Subcutaneous abdominal adipose tissue (tissue), 5 donors: ENCODE results near the gene SIVA1.
A peak's percentile ranks its signal among the peaks of the same experiment; 100 is the strongest.

Source experiments
- H3K27ac ChIP-seq: one replicate; pipeline ENCODE4 v1.7.0; 2013; ENCODE audit warnings: low read depth, mild to moderate bottlenecking, inconsistent platforms, low read length, moderate library complexity
- H3K27me3 ChIP-seq, 5 donors: one replicate each; pipeline ENCODE4 v1.7.0; 2013; ENCODE audit warnings: low read length in 5 of 5, inconsistent platforms in 1 of 5; ENCODE audit not compliant: control insufficient read depth in 5 of 5, insufficient read depth in 4 of 5
- H3K36me3 ChIP-seq, 5 donors: one replicate each; pipeline ENCODE4 v1.7.0; 2013; ENCODE audit warnings: low read length in 5 of 5; ENCODE audit not compliant: control insufficient read depth in 5 of 5, insufficient read depth in 5 of 5
- H3K4me1 ChIP-seq, 5 donors: one replicate each; pipeline ENCODE4 v1.7.0; 2013; ENCODE audit warnings: low read length in 5 of 5, mild to moderate bottlenecking in 3 of 5, moderate library complexity in 1 of 5; ENCODE audit not compliant: control insufficient read depth in 5 of 5, insufficient read depth in 5 of 5
- H3K4me3 ChIP-seq, 5 donors: one replicate each; pipeline ENCODE4 v1.7.0; 2013; ENCODE audit warnings: low read length in 5 of 5, low read depth in 1 of 5
- H3K9ac ChIP-seq, 5 donors: one replicate each; pipeline ENCODE4 v1.7.0; 2013; ENCODE audit warnings: low read length in 5 of 5, mild to moderate bottlenecking in 4 of 5, moderate library complexity in 3 of 5
- H3K9me3 ChIP-seq, 5 donors: one replicate each; pipeline ENCODE4 v1.7.0; 2013; ENCODE audit warnings: low read length in 5 of 5; ENCODE audit not compliant: control insufficient read depth in 5 of 5
- donor health status: healthy.
- donor health status: healthy.
- donor health status: healthy.
- donor health status: healthy.
- donor health status: healthy.

The SIVA1 gene

DNA sequence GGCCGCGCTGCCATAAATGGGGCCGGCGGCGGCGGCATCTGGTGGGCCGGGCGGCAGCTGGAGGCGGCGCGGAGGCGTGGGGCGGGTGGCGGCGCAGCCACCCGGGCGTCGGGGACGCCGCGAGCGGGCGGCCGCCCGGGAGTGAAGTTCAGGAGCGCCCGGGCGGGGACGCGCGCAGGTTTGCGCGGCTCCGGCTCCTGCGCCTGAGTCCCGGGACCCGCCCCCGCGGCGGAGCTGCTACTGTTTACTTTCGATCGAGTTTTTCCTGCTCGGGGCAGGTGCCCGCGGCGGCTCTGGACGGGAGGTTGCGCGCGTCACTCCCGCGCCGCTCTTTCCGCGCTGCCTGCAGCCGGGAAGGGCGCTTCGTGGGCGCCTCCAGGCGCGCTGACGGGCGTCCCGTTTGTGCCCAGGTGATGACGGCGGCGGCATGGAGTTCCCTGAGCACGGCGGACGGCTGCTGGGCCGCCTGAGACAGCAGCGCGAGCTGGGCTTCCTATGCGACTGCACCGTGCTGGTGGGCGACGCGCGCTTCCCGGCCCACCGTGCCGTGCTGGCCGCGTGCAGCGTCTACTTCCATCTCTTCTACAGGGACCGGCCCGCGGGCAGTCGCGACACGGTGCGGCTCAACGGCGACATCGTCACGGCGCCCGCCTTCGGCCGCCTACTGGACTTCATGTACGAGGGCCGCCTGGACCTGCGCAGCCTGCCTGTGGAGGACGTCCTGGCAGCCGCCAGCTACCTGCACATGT is 48.0 kb downstream of the SIVA1 start, which contains the start of gene ZBTB42:
ZBTB42 (plus strand) TSS at position 331 of the 749 bp plus-strand sequence; CDS start at position 428, 97 bp downstream.
- Histone ChIP-seq H3K4me1 (peaks cover 16 to 69% (median 58%) of the 10 kb centered on the region in 5 donors), H3K27me3 (no peaks in the 10 kb centered on the region), H3K4me3 (peak within 1 kb of the TSS; percentile 40 to 78 (median 75)), H3K9me3 (no peaks in the 10 kb centered on the region), H3K9ac (peak within 1 kb of the TSS; percentile 56 to 92 (median 84)), H3K36me3 (no peaks in the 10 kb centered on the region), H3K27ac (peak within 1 kb of the TSS; percentile 97)

DNA sequence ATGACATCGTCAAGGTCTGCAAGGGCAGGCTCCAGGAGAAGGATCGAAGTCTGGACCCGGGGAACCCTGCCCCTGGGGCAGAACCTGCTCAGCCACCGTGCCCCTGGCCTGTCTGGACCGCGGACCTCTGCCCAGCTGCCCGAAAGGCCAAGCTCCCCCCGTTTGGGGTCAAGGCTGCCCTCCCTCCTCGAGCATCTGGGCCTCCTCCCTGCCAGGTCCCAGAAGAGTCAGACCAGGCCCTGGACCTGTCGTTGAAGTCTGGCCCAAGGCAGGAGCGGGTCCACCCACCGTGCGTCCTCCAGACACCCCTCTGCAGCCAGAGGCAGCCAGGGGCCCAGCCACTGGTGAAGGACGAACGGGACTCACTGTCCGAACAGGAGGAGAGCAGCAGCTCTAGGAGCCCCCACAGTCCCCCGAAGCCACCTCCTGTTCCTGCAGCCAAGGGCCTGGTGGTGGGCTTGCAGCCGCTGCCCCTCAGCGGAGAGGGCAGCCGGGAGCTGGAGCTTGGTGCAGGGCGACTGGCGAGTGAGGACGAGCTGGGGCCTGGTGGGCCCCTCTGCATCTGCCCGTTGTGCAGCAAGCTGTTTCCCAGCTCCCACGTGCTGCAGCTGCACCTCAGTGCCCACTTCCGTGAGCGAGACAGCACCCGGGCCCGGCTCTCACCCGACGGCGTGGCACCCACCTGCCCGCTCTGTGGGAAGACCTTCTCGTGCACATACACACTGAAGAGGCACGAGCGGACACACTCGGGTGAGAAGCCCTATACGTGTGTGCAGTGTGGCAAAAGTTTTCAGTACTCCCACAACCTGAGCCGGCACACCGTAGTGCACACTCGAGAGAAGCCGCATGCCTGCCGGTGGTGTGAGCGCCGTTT is 48.8 kb downstream of the SIVA1 start:
- H3K9me3 ChIP-seq, result no peaks in the 10 kb centered on the region
- peak overlapping the region in 3 of 5 donors; percentile 56 to 71 (median 60) for H3K9ac ChIP-seq
- H3K36me3 ChIP-seq, result no peaks in the 10 kb centered on the region
- H3K4me3 ChIP-seq, result peak overlapping the region in 4 of 5 donors; percentile 70 to 78 (median 76)
- no peak overlapping the region for H3K27ac ChIP-seq
- H3K27me3 ChIP-seq, result no peaks in the 10 kb centered on the region
- peaks cover 16 to 61% (median 51%) of the 10 kb centered on the region in 5 donors for H3K4me1 ChIP-seq

DNA sequence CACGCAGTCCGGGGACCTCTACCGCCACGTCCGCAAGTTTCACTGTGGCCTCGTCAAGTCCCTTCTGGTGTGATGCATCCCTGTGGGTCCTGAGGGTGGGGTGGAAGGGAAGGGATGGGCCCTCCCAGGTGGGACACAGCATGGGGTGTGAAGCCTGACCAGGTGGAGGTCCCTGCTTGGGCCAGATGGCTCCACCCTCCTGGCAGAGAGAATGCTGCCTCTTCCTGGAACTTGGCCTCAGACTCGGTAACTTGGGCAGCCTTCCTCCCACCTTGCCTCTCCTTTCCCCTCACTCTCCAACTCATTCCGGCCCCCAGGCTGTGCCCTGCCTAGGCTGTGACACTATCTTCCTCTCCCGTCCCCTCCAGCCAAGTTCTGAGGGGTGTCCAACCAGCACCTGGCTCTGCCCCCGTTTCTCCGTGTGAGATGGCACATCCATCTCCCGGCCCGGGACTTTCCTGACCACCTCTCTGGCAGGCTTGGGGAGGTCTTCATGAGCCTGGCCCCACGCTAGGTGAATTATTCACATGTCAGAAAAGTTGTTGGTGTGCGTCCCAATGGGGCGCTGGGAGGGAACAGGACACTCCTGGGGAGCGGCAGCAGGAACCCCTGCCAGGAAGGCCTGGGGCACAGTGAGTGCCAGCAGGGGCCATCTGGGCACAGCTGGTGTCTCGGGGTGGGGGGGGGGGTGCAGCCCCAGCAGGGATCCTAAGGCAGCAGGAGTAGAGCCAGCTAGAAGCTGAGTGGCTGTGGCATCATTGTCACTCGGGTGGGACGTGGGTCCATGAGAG is 49.6 kb downstream of the SIVA1 start:
- H3K9ac ChIP-seq, result peak overlapping the region in 1 of 5 donors; percentile 7

DNA sequence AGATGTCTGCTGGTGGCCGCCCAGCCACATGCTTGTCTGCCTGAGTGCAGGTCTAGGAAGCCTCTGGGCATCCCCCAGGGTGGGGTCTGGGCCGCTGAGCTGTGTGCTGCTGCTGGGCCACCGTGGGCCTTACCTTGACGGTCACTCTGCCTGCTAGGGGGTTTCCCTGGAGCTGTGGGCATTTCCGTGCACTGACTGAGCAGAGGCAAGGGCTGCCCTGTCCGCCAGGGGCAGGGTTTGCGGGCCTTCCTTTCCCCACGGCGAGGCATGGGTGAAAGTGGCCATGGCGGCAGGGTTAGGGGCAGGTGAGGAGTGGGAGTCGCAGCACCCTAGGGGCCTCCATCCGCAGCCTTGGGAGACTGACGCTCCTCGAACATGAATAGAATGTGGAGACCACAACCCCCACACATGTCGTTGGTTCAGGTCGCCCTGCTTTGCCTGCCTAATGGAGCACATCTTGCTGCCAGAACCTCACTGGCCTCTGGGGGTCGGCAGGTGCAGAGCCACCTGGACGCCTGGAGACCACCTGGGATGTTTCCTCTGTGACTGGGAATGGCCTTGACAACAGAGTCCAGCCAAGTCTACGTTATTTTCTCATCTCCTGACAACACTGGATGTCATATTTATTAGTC is 50.4 kb downstream of the SIVA1 start:
- H3K9ac ChIP-seq, result peak overlapping the region in 1 of 5 donors; percentile 7
- no peaks in the 10 kb centered on the region for H3K9me3 ChIP-seq
- peaks cover 12 to 47% (median 36%) of the 10 kb centered on the region in 5 donors for H3K4me1 ChIP-seq
- H3K27me3 ChIP-seq, result no peaks in the 10 kb centered on the region
- H3K27ac ChIP-seq, result no peak overlapping the region
- H3K36me3 ChIP-seq, result no peaks in the 10 kb centered on the region
- H3K4me3 ChIP-seq, result no peak overlapping the region

More for the DNA sequence above, 49.6 kb downstream of the SIVA1 start:
- Histone ChIP-seq H3K36me3 (no peaks in the 10 kb centered on the region), H3K27me3 (no peaks in the 10 kb centered on the region), H3K4me1 (peaks cover 16 to 55% (median 44%) of the 10 kb centered on the region in 5 donors), H3K4me3 (no peak overlapping the region), H3K9me3 (no peaks in the 10 kb centered on the region), H3K27ac (no peak overlapping the region)

DNA sequence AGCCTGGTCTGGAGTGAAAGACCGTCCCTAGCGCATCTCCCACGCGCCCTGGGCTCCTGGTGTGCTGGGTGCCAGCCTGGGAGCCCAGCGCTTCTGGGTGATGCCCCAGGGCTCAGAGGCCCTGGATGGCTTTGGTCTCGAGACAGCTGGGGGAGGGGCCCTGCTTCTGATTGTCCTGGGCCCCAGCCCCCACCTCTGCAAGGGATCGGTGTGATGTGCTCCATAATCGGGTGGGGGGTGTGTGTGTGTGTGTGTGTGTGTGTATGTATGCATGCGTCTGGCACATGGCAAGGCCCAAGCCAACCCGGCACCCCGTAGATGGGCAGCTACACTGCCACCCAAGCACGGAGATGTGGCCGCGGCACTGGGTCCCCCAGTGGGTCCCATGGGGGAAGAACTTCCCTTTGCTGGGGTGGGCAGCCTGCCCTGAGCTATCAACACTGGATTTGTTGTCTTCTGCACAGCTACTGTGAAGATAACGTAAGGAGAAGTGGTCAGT is 51.0 kb downstream of the SIVA1 start:
- Histone ChIP-seq H3K27me3 (no peaks in the 10 kb centered on the region), H3K4me3 (no peak overlapping the region), H3K9ac (no peak overlapping the region), H3K9me3 (no peaks in the 10 kb centered on the region), H3K4me1 (peaks cover 11 to 41% (median 30%) of the 10 kb centered on the region in 5 donors), H3K36me3 (no peaks in the 10 kb centered on the region), H3K27ac (no peak overlapping the region)

DNA sequence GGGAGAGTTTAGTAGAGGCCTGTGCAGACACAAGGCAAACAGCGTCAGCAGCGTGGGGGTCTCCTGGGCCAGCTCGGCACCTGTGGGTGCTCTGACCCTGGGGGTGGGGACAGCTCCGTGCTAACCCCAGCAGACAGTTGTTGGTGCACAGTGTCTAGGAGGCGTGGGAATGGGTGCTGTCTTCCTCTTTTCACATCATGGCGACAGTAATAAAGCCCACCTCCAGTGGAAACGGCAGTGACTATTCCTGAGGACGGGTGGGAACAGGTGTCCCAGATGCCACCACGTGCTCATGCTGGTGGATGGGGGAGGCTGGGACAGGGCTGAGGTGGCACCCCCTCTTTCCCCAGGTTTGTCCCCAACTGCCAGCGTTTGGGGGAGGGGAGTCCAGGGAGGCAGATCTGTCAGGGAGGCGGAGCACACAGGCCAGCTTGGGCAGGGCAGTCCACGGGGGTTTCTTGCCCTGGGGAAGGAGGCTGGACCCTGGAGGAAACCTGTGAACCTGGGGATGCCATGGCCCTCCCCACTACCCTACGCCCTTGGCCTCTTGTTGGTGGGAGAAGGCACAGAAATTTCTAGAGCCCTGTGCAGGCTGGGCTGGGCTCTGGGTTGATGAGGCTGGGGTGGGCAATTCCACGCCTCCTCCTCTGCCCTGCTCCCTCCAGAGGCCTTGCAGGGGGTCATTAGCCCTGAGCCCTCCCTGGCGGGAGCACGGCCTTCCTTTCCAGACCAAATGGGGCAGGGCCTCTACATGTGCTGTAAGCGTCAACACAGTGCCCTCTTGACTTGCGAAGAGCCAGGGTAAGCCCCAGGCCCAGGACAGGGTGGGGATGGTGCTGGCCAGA is 51.8 kb downstream of the SIVA1 start:
- Histone ChIP-seq H3K4me3 (no peak overlapping the region), H3K27me3 (no peaks in the 10 kb centered on the region), H3K27ac (no peak overlapping the region), H3K9me3 (no peaks in the 10 kb centered on the region), H3K4me1 (peaks cover 6 to 33% (median 22%) of the 10 kb centered on the region in 5 donors), H3K36me3 (no peaks in the 10 kb centered on the region), H3K9ac (no peak overlapping the region)

DNA sequence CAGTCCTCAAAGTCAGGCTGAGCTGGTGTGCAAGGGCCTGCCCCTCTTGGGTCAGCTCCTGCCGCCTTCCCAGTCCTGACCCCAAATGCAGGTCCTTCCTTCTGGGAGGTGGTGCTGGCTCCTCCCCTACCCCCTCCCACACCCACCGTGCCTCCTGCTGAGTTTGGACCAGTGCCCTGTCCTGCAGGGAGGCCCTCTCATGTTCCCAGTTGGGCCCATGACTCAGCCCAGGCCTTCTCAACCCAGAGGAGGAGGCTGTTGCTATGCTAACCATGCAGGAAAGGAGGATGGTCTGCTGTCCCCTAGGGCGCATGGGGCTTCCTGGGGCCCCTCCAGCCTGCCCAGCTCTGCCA is 52.4 kb downstream of the SIVA1 start:
- Histone ChIP-seq H3K27ac (no peak overlapping the region), H3K27me3 (no peaks in the 10 kb centered on the region), H3K9me3 (no peaks in the 10 kb centered on the region), H3K4me1 (peaks cover 6 to 30% (median 19%) of the 10 kb centered on the region in 5 donors), H3K4me3 (no peak overlapping the region), H3K9ac (no peak overlapping the region), H3K36me3 (no peaks in the 10 kb centered on the region)

DNA sequence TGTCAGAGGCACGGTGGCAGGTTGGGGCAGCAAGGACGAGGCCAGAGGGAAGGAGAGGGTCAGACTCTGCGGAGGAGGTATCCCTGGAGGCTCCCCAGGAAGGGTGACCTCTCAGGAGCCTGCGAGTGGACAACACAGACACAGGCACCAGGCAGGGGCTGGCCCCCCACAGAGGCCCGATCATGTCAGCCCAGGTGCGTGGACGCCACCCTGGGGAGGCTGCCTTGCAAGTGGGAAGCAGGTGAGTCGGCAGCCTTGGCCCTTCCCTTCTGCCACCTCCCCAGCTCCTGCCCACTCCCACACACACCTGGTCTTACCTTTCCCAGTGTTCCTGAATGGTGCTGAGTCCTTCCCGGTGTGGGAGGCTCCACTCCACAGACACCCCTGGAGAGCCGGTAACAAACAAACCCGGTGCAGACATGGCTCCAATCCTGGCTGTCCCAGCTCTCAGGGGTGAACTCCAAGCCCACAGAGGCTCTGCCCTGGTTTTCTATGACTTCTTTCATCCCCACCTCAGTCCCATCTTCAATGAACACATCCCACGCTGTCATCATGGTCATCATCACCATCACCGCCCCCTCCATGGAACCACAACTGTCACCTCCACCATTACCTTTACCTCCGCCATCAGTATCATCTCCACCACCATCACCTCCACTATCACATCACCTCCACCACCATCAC is 53.1 kb downstream of the SIVA1 start:
- Histone ChIP-seq H3K9ac (no peak overlapping the region), H3K4me1 (peaks cover 6 to 27% (median 16%) of the 10 kb centered on the region in 5 donors), H3K9me3 (no peaks in the 10 kb centered on the region), H3K36me3 (no peaks in the 10 kb centered on the region), H3K27me3 (no peaks in the 10 kb centered on the region), H3K4me3 (no peak overlapping the region), H3K27ac (no peak overlapping the region)
